Measurements from ENCODE around the gene ST6GALNAC4.
"Not testable (repeated sequence)": the region's sequence is repeated elsewhere in the genome, so short reads cannot be mapped to it uniquely, and the experiment has no call there.

The ST6GALNAC4 gene

DNA sequence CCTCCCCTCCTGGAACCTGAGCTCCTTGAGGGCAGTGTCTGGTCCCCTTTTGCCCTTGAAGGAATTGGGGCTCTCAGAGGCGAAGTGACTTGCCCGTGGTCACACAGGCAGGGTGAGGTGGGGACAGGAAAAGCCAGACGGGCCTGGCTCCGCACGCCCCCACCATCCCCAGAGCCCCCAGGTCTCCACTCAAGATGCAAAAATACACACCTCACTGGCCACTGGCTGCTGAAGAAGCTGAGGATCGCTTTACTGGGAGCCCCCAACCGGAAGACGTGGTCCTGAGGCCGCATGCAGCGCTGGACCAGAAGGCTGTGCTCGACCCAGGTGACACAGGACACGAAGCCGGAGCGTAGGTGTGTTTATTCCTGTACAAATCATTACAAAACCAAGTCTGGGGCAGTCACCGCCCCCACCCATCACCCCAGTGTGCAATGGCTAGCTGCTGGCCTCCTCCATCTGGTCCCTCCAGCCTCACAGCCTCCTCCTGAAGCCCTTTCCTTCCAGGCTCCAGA, 31.8 kb downstream of the ST6GALNAC4 start:
- no peak for DNase-seq

DNA sequence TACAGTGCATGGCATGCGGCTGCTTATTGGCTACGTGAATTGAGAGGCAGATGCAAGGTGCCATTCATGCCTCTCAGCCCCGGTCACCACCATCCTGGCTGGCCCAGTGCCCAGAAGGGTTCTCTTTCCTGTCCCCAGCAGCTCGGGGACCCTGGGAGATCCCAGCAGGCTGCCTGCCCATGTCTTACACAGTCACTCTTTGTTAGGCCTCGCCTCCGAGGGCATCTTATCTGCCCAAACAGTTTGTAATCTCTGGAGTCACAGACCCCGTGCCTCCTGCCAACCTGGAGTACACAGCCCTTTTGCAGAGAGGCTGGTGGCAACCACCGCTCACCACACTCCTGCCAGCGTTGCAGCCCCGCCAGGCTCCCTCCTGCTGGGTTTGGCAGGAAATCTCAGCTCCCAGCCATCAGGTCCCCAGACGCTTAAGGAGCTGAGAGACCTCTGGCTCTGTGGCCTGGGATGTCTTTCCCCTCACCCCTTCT, 32.4 kb downstream of the ST6GALNAC4 start:
- no peak for DNase-seq

GRCh38 chr9:127883959-127884358, 32.9 kb downstream of the ST6GALNAC4 start:
- no peak for DNase-seq

GRCh38 chr9:127881715-127882114, 35.1 kb downstream of the ST6GALNAC4 start:
- not testable (repeated sequence) for DNase-seq

DNA sequence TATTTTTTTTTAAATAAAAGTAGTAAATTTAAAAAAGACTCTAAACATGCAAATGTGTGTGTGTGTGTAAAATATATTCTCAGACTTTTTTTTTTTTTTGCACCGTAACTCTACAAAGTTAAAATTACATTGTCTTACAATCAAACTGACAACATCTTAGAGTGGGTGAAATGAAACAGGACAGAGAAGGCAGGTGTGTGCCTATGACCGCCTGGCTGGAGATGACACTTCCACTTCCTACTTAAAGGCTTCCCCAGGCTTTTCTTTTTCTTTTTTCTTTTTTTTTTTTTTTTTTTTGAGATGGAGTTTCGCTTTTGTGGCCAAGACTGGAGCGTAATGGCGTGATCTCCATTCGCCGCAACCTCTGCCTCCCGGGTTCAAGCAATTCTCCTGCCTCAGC, 36.7 kb downstream of the ST6GALNAC4 start:
- DNase-seq, result no peak

DNA sequence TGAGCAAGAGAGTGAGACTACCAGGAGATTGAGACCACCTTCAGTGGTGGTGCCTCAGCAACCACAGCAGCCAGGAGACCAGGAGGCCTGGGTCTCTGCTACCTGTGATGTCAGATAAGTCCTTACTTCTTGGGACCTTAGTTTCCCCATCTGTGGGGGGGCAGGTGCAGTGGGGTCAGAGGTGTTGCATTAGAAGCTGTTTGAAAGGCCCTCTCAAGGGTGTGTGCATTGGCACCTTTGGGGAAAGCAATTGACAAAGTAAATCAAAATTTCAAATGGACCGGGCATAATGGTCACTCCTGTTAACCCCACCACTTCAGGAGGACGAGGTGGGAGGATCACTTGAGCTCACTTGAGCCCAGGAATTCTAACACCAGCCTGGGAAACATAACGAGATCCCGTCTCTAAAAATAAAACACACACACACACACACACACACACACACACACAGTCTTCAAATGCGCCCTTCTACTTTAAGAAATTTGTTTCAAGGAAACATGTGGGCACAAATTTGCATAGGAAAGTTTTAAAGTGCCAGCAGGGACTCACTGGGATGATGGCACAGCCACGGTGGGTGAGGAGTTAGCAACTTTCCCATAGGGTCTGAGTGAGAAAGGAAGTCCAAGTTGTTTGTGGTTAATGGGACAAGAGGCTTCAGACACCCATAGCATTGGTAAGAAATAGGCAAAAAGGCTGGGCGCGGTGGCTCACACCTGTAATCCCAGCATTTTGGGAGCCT, 38.0 kb downstream of the ST6GALNAC4 start:
- no peak for DNase-seq

- no peak for DNase-seq
Observed at GRCh38 chr9:127878001-127878651, 38.7 kb downstream of the ST6GALNAC4 start.

DNA sequence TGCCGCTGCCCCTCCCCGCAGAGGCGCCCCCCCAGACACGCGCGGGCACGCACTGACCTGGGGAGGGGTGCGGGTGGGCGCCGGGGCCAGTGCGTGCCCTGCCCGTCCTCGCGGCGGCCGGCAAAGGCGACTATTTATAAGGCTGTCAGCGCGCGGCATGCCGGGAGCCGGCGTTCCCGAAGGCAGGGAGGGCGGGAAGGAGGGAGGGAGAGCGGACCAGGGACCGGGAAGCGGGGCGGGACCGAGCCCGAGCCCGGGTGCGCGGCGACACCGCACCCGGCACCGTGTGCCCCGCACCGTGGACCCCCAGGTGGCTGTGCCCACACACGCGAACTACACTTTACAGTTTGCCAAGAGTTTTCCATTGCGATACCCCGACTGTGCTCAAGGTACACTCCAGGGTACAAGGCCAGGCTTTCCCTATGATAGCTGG, 39.3 kb downstream of the ST6GALNAC4 start, which contains the start of gene AK1:
Gene AK1, minus strand, starts transcription at position 110 of the 433 bp plus-strand sequence. CDS start 3,058 bp downstream, outside the sequence.
- peak; percentile 26 for DNase-seq

DNA sequence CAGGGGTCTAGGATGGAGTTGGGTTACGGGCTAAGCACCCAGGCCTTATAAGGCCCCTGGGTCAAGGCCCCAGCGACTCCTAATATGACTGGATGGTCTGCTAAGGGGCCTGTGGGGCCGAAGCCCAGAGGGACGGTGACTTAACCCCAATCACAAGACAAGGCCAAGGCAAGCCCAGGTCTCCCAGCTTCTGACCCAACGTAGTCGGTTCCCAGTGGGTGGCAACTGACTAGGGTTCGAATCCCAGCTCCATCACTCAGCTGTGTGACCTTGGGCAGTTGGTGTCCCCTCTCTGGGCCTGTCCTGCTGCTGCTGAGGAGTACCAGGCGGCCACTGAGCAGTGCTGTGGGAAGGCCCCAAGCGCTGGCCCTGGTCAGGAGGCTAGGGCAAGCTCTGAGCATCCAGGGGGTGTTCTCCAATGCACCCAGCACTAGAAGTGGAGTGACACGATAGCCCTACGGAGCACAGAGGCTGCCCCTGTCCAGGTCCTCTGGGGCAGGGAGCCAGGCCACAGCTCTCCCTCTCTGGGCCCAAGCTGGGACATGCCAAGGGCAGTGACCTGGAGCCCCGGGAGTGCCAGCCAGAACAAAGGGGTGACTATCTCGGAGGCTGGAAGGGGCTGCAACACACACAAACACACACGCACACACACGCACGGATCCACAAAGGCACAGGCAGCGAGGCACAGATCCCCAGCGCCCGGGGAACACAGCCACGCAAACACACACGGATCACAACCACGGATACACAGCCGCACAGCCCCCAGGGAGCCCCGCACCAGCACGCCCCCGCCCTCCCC, 39.9 kb downstream of the ST6GALNAC4 start:
- no peak for DNase-seq

DNA sequence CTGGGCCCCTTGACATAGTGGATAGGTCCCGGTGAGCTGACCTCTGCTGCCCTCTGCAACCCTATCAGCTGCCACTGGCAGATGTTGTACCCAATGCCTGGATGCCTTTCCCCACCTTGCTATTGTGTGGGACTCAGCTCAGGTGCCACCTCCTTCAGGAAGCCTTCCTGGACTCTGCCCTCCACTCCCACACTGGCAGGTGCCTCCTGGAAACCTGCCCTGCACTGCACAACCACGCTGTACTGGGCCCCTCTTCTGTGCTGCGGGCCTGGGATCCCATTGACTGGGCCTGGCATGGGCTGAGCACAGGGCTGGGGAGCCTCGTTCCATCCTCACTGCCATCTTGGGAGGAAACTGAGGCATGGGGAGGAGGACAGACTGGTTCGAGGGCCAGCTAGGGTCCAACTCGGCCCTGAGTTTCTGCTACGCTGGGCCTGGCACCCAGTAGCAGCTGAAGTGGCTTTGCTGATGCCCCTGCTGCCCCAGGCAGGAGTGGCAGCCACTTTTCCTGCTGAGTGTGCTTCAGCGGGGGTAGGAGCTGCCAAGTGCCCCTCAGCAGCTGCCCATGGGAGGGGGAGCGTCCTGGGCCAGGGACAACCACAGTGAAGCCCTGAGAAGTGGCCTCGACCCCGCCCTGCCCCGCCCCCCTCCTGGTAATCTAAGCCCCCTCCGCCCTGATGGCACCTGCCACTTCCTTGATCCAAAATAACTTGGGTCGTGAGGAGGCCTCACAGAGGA, 40.6 kb downstream of the ST6GALNAC4 start:
- no peak for DNase-seq

- DNase-seq, result no peak
Observed at GRCh38 chr9:127875306-127875966, 41.4 kb downstream of the ST6GALNAC4 start.

DNA sequence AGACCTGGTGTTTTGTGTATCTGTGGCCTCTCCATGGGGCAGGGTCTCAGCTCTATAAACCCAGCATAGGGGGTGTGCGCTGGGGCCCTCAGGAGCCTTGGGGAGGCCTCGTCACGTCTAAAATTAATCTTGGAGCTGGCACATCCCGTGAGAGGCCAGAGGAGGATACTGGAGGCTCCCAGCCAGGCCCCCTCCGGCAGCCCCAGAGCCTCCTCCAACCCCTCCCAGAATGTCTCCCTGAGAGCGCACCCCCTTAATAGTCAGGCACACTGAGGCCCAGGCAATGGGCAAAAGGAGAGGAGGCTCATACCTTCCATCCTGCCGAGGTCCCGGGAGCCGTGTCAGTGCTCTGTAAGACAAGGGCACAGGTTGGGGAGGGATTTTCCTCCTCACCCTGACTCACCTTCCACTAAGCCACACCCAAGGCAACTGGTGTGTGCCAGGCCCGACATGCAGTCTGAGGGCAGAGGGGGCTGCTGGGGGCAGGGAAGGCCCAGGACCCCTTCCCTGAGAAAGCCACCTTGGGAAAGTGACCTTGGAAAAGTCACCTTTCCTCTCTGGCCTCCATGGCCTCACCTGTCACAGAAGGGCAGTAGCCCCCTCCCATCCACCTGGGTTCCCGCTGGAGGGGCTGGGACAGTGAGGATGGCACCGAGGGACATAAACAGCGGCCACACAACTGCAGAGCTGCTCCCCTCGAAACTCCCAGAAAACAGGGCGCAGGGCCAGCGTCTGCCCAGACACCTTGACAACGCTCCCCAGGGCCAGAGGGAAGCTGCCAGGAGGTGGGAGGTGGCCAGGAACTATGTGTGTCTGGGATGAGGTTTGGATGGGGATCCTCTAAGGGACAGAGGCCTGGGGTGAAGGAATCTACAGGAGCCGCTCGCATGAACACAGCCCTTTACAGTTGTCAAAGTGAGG, 42.3 kb downstream of the ST6GALNAC4 start:
- DNase-seq, result no peak

DNA sequence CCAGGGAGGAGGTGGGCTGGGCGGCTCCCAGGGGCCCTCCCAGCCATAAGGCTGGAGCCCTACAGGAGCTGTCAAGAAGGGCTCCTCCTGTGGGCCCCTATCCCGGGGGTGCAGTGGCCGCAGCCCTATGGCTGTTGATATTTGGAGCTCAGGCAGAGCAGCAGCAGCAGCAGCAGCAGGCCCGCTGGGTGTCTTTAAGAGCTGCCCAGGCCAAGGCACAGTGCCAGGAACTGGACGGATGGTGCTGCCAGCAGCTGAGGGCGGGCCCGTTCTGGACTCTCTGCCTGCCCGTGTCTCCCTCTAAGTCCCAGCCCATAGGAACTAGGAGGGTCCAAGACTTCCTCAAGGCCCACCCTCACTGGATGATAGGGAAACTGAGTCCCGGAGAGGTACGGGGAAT, 43.0 kb downstream of the ST6GALNAC4 start:
- DNase-seq, result no peak

- no peak for DNase-seq
Observed at GRCh38 chr9:127873223-127873691, 43.6 kb downstream of the ST6GALNAC4 start.

DNA sequence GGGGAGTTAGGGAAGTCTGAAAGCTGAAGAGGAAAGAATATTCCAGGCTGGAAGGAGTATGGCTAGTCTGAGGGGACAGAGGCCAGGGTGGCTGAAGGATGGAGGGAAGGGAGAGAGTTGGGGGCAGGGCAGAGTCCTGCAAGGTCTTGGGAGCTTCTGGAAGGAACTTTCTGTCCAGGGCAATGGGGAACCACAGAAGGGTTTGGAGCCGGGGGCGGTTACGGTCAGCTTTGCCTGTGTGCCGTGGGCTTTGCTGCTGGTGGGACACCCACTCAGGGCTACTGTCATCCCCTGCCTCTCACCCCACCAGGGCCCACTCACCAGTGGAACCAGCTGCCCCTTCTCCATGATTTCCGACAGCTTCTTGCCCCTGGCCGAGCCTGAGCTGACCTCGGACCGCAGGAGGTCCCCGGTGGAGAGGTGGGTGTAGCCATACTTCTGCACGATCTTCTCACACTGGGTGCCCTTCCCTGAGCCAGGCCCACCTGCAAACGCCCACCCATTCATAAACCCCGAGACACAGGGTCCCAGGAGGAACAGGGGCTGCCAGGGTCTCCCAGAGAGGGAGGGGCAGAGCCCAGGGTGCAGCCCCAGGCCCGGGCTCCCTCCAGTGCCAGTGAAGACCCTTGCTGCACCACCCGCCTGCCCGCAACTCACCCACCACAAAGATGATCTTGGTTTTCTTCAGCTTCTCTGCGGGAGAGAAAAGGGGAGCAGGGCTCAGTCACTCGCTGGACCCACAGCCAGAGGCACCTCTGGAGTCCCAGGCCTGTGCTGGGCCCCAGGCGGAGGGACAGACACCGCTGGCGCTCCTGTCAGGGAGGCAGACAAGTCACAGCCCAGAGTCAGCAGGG, 44.2 kb downstream of the ST6GALNAC4 start:
- DNase-seq, result no peak

DNA sequence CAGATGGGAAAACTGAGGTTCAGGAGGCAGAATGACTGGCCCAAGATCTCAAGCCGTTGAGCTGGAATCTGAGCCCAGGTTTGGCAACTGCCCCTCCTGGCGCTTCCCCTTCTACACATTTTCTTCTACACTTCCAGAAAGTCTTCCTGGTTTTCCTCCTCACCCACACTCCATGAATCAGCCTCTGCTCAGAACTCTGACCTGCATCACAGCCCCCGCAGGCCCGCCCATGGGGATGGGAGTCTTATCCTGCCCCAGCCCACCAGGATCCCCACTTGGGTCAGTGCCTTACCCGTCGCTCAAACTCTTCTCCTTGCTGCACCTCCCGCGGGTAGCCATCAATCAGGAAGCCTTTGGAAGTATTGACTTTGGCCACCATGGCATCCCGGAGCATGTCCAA, 45.3 kb downstream of the ST6GALNAC4 start:
- DNase-seq, result no peak

DNA sequence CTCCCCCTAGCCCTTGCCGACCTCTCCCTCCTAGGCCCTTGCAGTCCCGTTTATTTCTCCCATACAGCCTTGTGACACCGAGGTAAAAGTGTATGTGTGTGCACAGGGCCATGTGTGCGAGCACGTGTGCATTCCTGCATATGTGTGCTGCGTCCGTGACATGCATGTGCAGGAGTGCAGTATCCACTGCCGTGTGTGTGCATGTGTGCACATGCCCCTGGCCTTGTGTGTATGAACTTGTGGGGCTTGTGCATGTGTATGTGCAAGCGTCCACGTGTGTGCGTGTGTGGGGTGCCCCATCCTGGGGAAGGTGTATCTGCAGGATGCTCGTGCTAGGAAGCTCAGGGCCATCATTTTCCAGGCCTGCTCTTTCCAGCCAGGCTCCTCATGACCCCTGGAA, 46.0 kb downstream of the ST6GALNAC4 start:
- DNase-seq, result no peak

- DNase-seq, result not testable (repeated sequence)
Observed at GRCh38 chr9:127870153-127870491, 46.7 kb downstream of the ST6GALNAC4 start.

DNA sequence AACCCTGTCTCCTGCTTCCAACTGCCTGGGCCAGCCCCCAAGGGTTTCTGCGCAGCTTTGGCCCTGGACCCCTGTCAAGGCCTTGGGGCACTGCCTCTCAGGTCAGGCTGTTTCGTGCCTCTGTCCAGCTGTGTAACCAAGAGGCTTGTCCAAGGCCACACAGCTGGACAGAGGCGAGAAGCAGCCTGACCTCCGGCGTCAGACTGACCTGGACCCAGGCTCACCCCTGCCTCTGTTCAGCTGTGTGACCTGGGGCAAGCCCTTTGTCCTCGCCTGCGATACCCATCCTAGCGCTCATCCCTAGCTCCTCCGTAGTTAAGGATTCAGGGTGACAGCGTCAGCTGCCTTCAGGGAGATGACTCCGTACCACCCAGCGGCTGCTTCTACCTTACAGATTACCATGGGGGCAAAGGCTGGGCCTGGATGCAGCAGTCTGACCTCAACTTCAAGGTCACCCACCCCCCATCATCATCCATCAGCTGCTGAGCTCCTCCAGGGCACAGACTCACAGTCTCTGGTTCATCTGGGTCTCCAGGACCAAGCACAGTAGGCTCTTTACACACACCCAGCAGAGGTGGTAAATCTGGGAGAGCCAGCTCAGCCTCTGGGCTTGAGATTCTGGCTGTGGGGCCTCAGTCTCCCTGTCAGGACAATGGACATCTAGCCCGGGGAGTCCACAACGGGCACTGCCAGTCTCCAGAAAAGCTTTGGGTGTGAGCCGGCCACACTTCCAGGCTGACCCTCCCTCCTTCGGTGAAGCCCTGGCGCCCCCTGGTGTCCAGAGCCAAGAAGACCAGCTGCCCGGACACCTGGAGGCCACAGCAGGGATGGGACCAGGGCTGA, 47.3 kb downstream of the ST6GALNAC4 start:
- peak; percentile 56 for DNase-seq
